Psoas muscle (tissue), 8 donors: ENCODE results near the gene ARHGAP10. TPM values are rescaled to one million over a fixed set of nuclear protein-coding genes. Genes with fewer than 3 reads are reported as not detected.

Source experiments
- ATAC-seq, 4 donors: fragments of 200-7000 bp; cut with Tn5 transposase; one replicate each; pipeline ENCODE4 v1.9.1; 2020; ENCODE audit warnings: moderate library complexity in 3 of 4, mild to moderate bottlenecking in 2 of 4
- DNase-seq, 2 donors: peaks; one replicate each; pipeline ENCODE4 v3.0.0-alpha.2; 2020
- H3K27ac ChIP-seq: fragments of 200-600 bp; one replicate; pipeline ENCODE4 v1.8.0; 2022
- H3K27me3 ChIP-seq, 3 donors: fragments of 200-600 bp in 1 of 3; one replicate each; pipeline versions ENCODE4 v1.6.1 to v1.8.0; 2013 to 2022; ENCODE audit warnings: low read length in 2 of 3, mild to moderate bottlenecking in 2 of 3, moderate library complexity in 1 of 3; ENCODE audit not compliant: insufficient read depth in 3 of 3
- H3K36me3 ChIP-seq, 2 donors: fragments of 200-600 bp in 1 of 2; one replicate each; pipeline versions ENCODE4 v1.6.1 to v1.8.0; 2013 to 2022; ENCODE audit warnings: low read depth in 1 of 2, mild to moderate bottlenecking in 1 of 2, moderate library complexity in 1 of 2; ENCODE audit not compliant: insufficient read depth in 1 of 2
- H3K4me1 ChIP-seq: fragments of 200-600 bp; one replicate; pipeline ENCODE4 v1.8.0; 2022
- H3K4me3 ChIP-seq: fragments of 200-600 bp; one replicate; pipeline ENCODE4 v1.8.0; 2022; ENCODE audit warnings: mild to moderate bottlenecking
- H3K9me3 ChIP-seq: fragments of 200-600 bp; one replicate; pipeline ENCODE4 v1.8.0; 2022
- CTCF ChIP-seq: fragments of 200-600 bp; IDR thresholded peaks from one replicate; pipeline ENCODE4 v1.8.0; 2022; ENCODE audit warnings: antibody characterized with exemption
- WGBS, 3 donors: extraction: QIAGEN DNeasy Blood & Tissue Kit; methylation state at CpG; one replicate each; pipeline versions ENCODE4 v1.1.6 to v1.1.7; 2013; 5-methylcytosine and 5-hydroxymethylcytosine counted together
- intact Hi-C, 2 donors: fragments of 100-400 bp; cut with DNase I; formaldehyde crosslinking; loops; one replicate each; pipeline versions ENCODE4 v1.11.0 to v1.14.2; 2022
- polyA plus RNA-seq, 3 donors: library from polyadenylated mRNA; stranded (reverse); fragments of 200-250 nt; gene quantifications; one replicate each; pipeline ENCODE4 v1.2.3, GENCODE V29; 2013
- total RNA-seq, 4 donors: library from RNA; stranded (reverse); fragmentation: NEBNext Ultra II Directional in 2 of 4; extraction: Animal tissue kit (Norgen Biotek cat#: 25700) in 2 of 4; gene quantifications; one replicate each; pipeline versions ENCODE4 v1.2.1 to v1.2.4, GENCODE V29; 2021 to 2023
- donor health status: healthy with polysubstance abuse.
- donor health status: DM: no; HTN: no; CAD: no; lungs with moderate emphysema.
- donor health status: Bipolar disorder and iron deficiency.
- donor health status: healthy.
- donor health status: DM: yes; HTN: yes; CAD: no.
- donor health status: DM: no; HTN: no; CAD: no.
- donor health status: DM: no; HTN: no; CAD: no.
- donor health status: DM: yes; HTN: yes; CAD: no.

The ARHGAP10 gene
- total and polyA plus RNA-seq, 7 donors = 28.8 to 43.5 (median 34.0) TPM

- Histone ChIP-seq H3K4me3 (no peak overlapping the region), H3K27ac (no peak overlapping the region), H3K4me1 (peaks cover 91% of the 10 kb centered on the region), H3K9me3 (no peaks in the 10 kb centered on the region), H3K27me3 (no peaks in the 10 kb centered on the region), H3K36me3 (no peaks in the 10 kb centered on the region)
- DNase-seq = no peak
- TF ChIP-seq CTCF = no peak
- 89 to 93% (median 89%) methylated on average over 7 of the region's 7 CpGs for WGBS, 3 donors
- no peak for ATAC-seq
- intact Hi-C loops = no loop called here
Measured at GRCh38 chr4:147844781-147845180, 112.9 kb downstream of the ARHGAP10 start.

- intact Hi-C loops = no loop called here
- Histone ChIP-seq H3K4me3 (no peak overlapping the region), H3K27ac (no peak overlapping the region), H3K9me3 (no peaks in the 10 kb centered on the region), H3K27me3 (no peaks in the 10 kb centered on the region), H3K36me3 (no peaks in the 10 kb centered on the region), H3K4me1 (peaks cover 75% of the 10 kb centered on the region)
- WGBS, 3 donors = 70 to 77% (median 71%) methylated on average over 6 of the region's 6 CpGs
- no peak for TF ChIP-seq CTCF
- DNase-seq (no peak), ATAC-seq (no peak)
Measured at GRCh38 chr4:147846318-147847155, 114.6 kb downstream of the ARHGAP10 start.

- Histone ChIP-seq H3K27me3 (no peaks in the 10 kb centered on the region), H3K27ac (peak overlapping the region; percentile 33), H3K4me1 (peaks cover 63% of the 10 kb centered on the region), H3K9me3 (no peaks in the 10 kb centered on the region), H3K36me3 (no peaks in the 10 kb centered on the region), H3K4me3 (peak overlapping the region; percentile 39)
- 34 to 41% (median 36%) methylated on average over 8 of the region's 8 CpGs for WGBS, 3 donors
- peak in 1 of 4 donors; percentile 42 for ATAC-seq
- intact Hi-C loops = no loop called here
- TF ChIP-seq CTCF = no peak
- DNase-seq = no peak
Measured at GRCh38 chr4:147847751-147848590, 116.1 kb downstream of the ARHGAP10 start.

- H3K4me3 ChIP-seq = peak overlapping the region; percentile 39
- H3K9me3 ChIP-seq = no peaks in the 10 kb centered on the region
- DNase-seq = no peak
- H3K27me3 ChIP-seq = no peaks in the 10 kb centered on the region
- H3K36me3 ChIP-seq = no peaks in the 10 kb centered on the region
- TF ChIP-seq CTCF = no peak
- no peak for ATAC-seq
- intact Hi-C loops = no loop called here
- H3K4me1 ChIP-seq = peaks cover 56% of the 10 kb centered on the region
- peak overlapping the region; percentile 33 for H3K27ac ChIP-seq
- WGBS, 3 donors = 80 to 89% (median 84%) methylated on average over 2 of the region's 2 CpGs
Measured at GRCh38 chr4:147848634-147849033, 116.7 kb downstream of the ARHGAP10 start.
